H1 (cell line): Measurements from ENCODE around the gene MYOZ2. TPM values are rescaled to one million over a fixed set of nuclear protein-coding genes. Genes with fewer than 3 reads are reported as not detected.

Source experiments
- CTCF ChIA-PET: fragments of 300-600 bp; sonication (Branson Sonifier 250); formaldehyde crosslinking; loops from one replicate; lab custom pipeline; 2021; ENCODE audit not compliant: partially characterized antibody; lab: Charles Lee
- POLR2A ChIA-PET: fragments of 300-600 bp; sonication (Branson Sonifier 250); formaldehyde crosslinking; loops from one replicate; lab custom pipeline; 2021; ENCODE audit warnings: inconsistent platforms; ENCODE audit not compliant: partially characterized antibody; lab: Charles Lee
- DNase-seq, 2 experiments: peaks; one replicate each; pipeline versions ENCODE4 v3.0.0 to v3.0.0-alpha.2; 2010 to 2022; ENCODE audit warnings: low spot score in 2 of 2, low read depth in 1 of 2, mixed read lengths in 1 of 2
- FAIRE-seq: peaks from 2 replicates; lab custom pipeline; 2011; peaks lifted over from hg19 to GRCh38; lab: Jason Lieb, UNC
- H2AFZ ChIP-seq: 2 replicates; pipeline ENCODE4 v1.8.1; 2012; ENCODE audit warnings: low read length, inconsistent platforms
- H2AK5ac ChIP-seq: 2 replicates; pipeline ENCODE4 v1.6.1; 2013; ENCODE audit warnings: low read depth, low read length
- H2BK120ac ChIP-seq: replicated peaks from 2 replicates; pipeline ENCODE3; 2013; ENCODE audit warnings: low read depth, low read length, inconsistent platforms
- H2BK12ac ChIP-seq: 2 replicates; pipeline ENCODE4 v1.6.1; 2013; ENCODE audit warnings: low read depth, low read length
- H2BK15ac ChIP-seq: 2 replicates; pipeline ENCODE4 v1.6.1; 2013; ENCODE audit warnings: low read length
- H2BK20ac ChIP-seq: 2 replicates; pipeline ENCODE4 v1.6.1; 2013; ENCODE audit warnings: low read length
- H2BK5ac ChIP-seq: 2 replicates; pipeline ENCODE4 v1.6.1; 2013; ENCODE audit warnings: low read depth, low read length
- H3K14ac ChIP-seq: 2 replicates; pipeline ENCODE4 v1.6.1; 2013; ENCODE audit warnings: inconsistent platforms; ENCODE audit not compliant: insufficient read length
- H3K18ac ChIP-seq: 2 replicates; pipeline ENCODE4 v1.6.1; 2013; ENCODE audit warnings: low read length; ENCODE audit errors: extremely low read depth
- H3K23ac ChIP-seq: 2 replicates; pipeline ENCODE4 v1.6.1; 2013; ENCODE audit warnings: inconsistent platforms; ENCODE audit not compliant: insufficient read length
- H3K23me2 ChIP-seq: 2 replicates; pipeline ENCODE4 v1.6.1; 2013; ENCODE audit warnings: low read depth, low read length
- H3K27ac ChIP-seq: 2 replicates; pipeline ENCODE4 v1.6.1; 2011; ENCODE audit warnings: low read depth, low read length, inconsistent platforms
- H3K27me3 ChIP-seq, 4 experiments: replicated peaks in 1 of 4; 1 replicate in 1 of 4; 2 replicates in 3 of 4; pipeline versions ENCODE4 v1.6.1 to v1.8.1; 2011 to 2013; ENCODE audit warnings: low read length in 3 of 4, mild to moderate bottlenecking in 3 of 4, inconsistent platforms in 2 of 4, mixed read lengths in 2 of 4, moderate library complexity in 1 of 4; ENCODE audit not compliant: control insufficient read depth in 3 of 4, insufficient read depth in 3 of 4; ENCODE audit errors: extremely low read depth in 1 of 4
- H3K36me3 ChIP-seq, 4 experiments: 2 replicates each; pipeline versions ENCODE4 v1.6.1 to v1.8.1; 2011 to 2013; ENCODE audit warnings: mild to moderate bottlenecking in 4 of 4, low read length in 3 of 4, moderate library complexity in 2 of 4, control low read depth in 1 of 4, inconsistent platforms in 1 of 4; ENCODE audit not compliant: insufficient read depth in 4 of 4, control insufficient read depth in 2 of 4
- H3K4ac ChIP-seq: replicated peaks from 2 replicates; pipeline ENCODE3; 2013; ENCODE audit warnings: low read length, low read depth, mixed read lengths, inconsistent platforms; ENCODE audit not compliant: insufficient read length
- H3K4me1 ChIP-seq, 4 experiments: replicated peaks in 1 of 4; 1 replicate in 1 of 4; 2 replicates in 3 of 4; pipeline versions ENCODE4 v1.6.1 to v1.8.1; 2011 to 2013; ENCODE audit warnings: low read length in 3 of 4, inconsistent platforms in 2 of 4, mixed read lengths in 1 of 4; ENCODE audit not compliant: insufficient read depth in 4 of 4, control insufficient read depth in 3 of 4
- H3K4me2 ChIP-seq, 2 experiments: 2 replicates each; pipeline versions ENCODE4 v1.6.1 to v1.8.1; 2011 to 2013; ENCODE audit warnings: low read depth in 2 of 2, low read length in 2 of 2, control low read depth in 1 of 2, inconsistent platforms in 1 of 2, mild to moderate bottlenecking in 1 of 2; ENCODE audit not compliant: insufficient read depth in 1 of 2
- H3K4me3 ChIP-seq, 4 experiments: fragments of 200-600, 300-600 bp in 1 of 4; sonication (generic), shearing (Covaris generic), sonication (Bioruptor Twin) in 1 of 4; 2 replicates each; pipeline versions ENCODE4 v1.5.1 to v1.8.1; 2011 to 2016; ENCODE audit warnings: low read length in 4 of 4, low read depth in 3 of 4, control low read depth in 2 of 4, inconsistent platforms in 2 of 4, mild to moderate bottlenecking in 2 of 4, mixed read lengths in 1 of 4, moderate library complexity in 1 of 4; ENCODE audit not compliant: insufficient read depth in 2 of 4; ENCODE audit errors: extremely low read depth in 1 of 4
- H3K56ac ChIP-seq: replicated peaks from 2 replicates; pipeline ENCODE3; 2013; ENCODE audit warnings: low read depth, mild to moderate bottlenecking, mixed read lengths, low read length, inconsistent platforms; ENCODE audit not compliant: insufficient read length
- H3K79me1 ChIP-seq: 2 replicates; pipeline ENCODE4 v1.6.1; 2013; ENCODE audit warnings: low read depth, low read length, control low read depth
- H3K79me2 ChIP-seq, 2 experiments: 2 replicates each; pipeline versions ENCODE4 v1.6.1 to v1.8.1; 2012 to 2013; ENCODE audit warnings: low read length in 2 of 2, mild to moderate bottlenecking in 2 of 2, inconsistent platforms in 1 of 2; ENCODE audit not compliant: insufficient read depth in 2 of 2, control insufficient read depth in 1 of 2
- H3K9ac ChIP-seq, 4 experiments: replicated peaks in 1 of 4; 1 replicate in 1 of 4; 2 replicates in 3 of 4; pipeline versions ENCODE4 v1.6.1 to v1.8.1; 2011 to 2013; ENCODE audit warnings: low read depth in 3 of 4, low read length in 3 of 4, control low read depth in 2 of 4, mild to moderate bottlenecking in 2 of 4, moderate library complexity in 2 of 4, inconsistent platforms in 1 of 4; ENCODE audit errors: extremely low read depth in 1 of 4
- H3K9me3 ChIP-seq, 2 experiments: 2 replicates each; pipeline versions ENCODE4 v1.6.1 to v1.8.1; 2012 to 2013; ENCODE audit warnings: mild to moderate bottlenecking in 2 of 2, moderate library complexity in 2 of 2, control low read depth in 1 of 2, inconsistent platforms in 1 of 2, low read depth in 1 of 2, low read length in 1 of 2, mixed read lengths in 1 of 2; ENCODE audit not compliant: insufficient read depth in 2 of 2
- H4K20me1 ChIP-seq, 2 experiments: replicated peaks in 1 of 2; 2 replicates each; pipeline versions ENCODE3 to v1.8.1; 2011 to 2013; ENCODE audit warnings: inconsistent platforms in 2 of 2, low read length in 2 of 2, mild to moderate bottlenecking in 1 of 2; ENCODE audit not compliant: insufficient read depth in 2 of 2, control insufficient read depth in 1 of 2
- H4K5ac ChIP-seq: 2 replicates; pipeline ENCODE4 v1.6.1; 2013; ENCODE audit warnings: low read length, low read depth, mixed read lengths, inconsistent platforms; ENCODE audit not compliant: insufficient read length
- H4K8ac ChIP-seq: 2 replicates; pipeline ENCODE4 v1.8.0; 2013; ENCODE audit warnings: mild to moderate bottlenecking, moderate library complexity, low read length, inconsistent platforms; ENCODE audit not compliant: insufficient read depth; ENCODE audit errors: extremely low read depth
- H4K91ac ChIP-seq: replicated peaks from 2 replicates; pipeline ENCODE3; 2013; ENCODE audit warnings: low read length, mixed read lengths, inconsistent platforms; ENCODE audit not compliant: insufficient read length
- BRCA1 ChIP-seq: IDR thresholded peaks from 2 replicates; pipeline ENCODE4 v1.6.1; 2012; ENCODE audit warnings: low read depth, low read length, improper control_type of control experiment
- CHD1 ChIP-seq: IDR thresholded peaks from 2 replicates; pipeline ENCODE4 v1.6.1; 2012; ENCODE audit warnings: low read depth, low read length, improper control_type of control experiment
- CHD2 ChIP-seq: IDR thresholded peaks from 2 replicates; pipeline ENCODE4 v1.6.1; 2012; ENCODE audit warnings: low read length, improper control_type of control experiment
- GABPA ChIP-seq: IDR thresholded peaks from 2 replicates; pipeline ENCODE4 v1.6.1; 2011; ENCODE audit warnings: mild to moderate bottlenecking, low read length, moderate library complexity, borderline replicate concordance; ENCODE audit not compliant: insufficient read depth
- HDAC6 ChIP-seq: IDR thresholded peaks from one replicate; pipeline ENCODE4 v1.7.1; 2012; ENCODE audit warnings: low read depth, mild to moderate bottlenecking, inconsistent platforms, low read length, moderate library complexity
- NANOG ChIP-seq: IDR thresholded peaks from 2 replicates; pipeline ENCODE4 v1.6.1; 2011; ENCODE audit warnings: low read length, low read depth, mild to moderate bottlenecking, inconsistent platforms; ENCODE audit not compliant: insufficient read depth, poor library complexity, severe bottlenecking
- NRF1 ChIP-seq: IDR thresholded peaks from 2 replicates; pipeline ENCODE4 v1.6.1; 2011; ENCODE audit warnings: mild to moderate bottlenecking, low read depth, low read length, improper control_type of control experiment
- SIX5 ChIP-seq: IDR thresholded peaks from 2 replicates; pipeline ENCODE4 v1.6.1; 2011; ENCODE audit warnings: mild to moderate bottlenecking, low read depth, low read length
- SP1 ChIP-seq: IDR thresholded peaks from 2 replicates; pipeline ENCODE4 v1.6.1; 2011; ENCODE audit warnings: low read depth, low read length
- SRF ChIP-seq: IDR thresholded peaks from 2 replicates; pipeline ENCODE4 v1.6.1; 2011; ENCODE audit warnings: mild to moderate bottlenecking, low read depth, low read length, moderate library complexity
- TBP ChIP-seq: IDR thresholded peaks from 2 replicates; pipeline ENCODE4 v1.6.1; 2011; ENCODE audit warnings: low read depth, low read length, improper control_type of control experiment
- TCF12 ChIP-seq: IDR thresholded peaks from 2 replicates; pipeline ENCODE4 v1.6.1; 2011; ENCODE audit warnings: low read depth, mild to moderate bottlenecking, low read length
- YY1 ChIP-seq: IDR thresholded peaks from 2 replicates; pipeline ENCODE4 v1.6.1; 2011; ENCODE audit warnings: low read depth, mild to moderate bottlenecking, low read length
- polyA plus RNA-seq, 7 experiments: library from polyadenylated mRNA; depleted of rRNA in 3 of 7; stranded (reverse) in 5 of 7; unstranded in 2 of 7; fragments of >200 nt in 5 of 7; fragments of 200-250 nt in 2 of 7; gene quantifications; 1 replicate in 5 of 7; 2 replicates in 1 of 7; 4 replicates in 1 of 7; pipeline versions ENCODE4 v1.2.1 to v1.2.3, GENCODE V29; 2011 to 2013; ENCODE audit warnings: missing spikeins in 2 of 7, mixed read lengths in 2 of 7
- total RNA-seq: library from RNA; stranded (reverse); fragmentation: NEBNext Ultra II Directional; extraction: Animal tissue kit (Norgen Biotek cat#: 25700); gene quantifications from 2 replicates; pipeline ENCODE4 v1.2.1, GENCODE V29; 2021
- TF ChIP-seq, protein P1 (sequence below): IDR thresholded peaks from 2 replicates; pipeline ENCODE4 v1.6.1; 2012; ENCODE audit warnings: low read length, inconsistent platforms
- TF ChIP-seq, protein P2 (sequence below): IDR thresholded peaks from 2 replicates; pipeline ENCODE4 v1.6.1; 2012; ENCODE audit warnings: inconsistent platforms

MYOZ2 gene
- total and polyA plus RNA-seq, 2 of the 8 experiments (the other 6 are each of a cell fraction or from before 2014, with no cell fraction given) = not detected

DNA sequence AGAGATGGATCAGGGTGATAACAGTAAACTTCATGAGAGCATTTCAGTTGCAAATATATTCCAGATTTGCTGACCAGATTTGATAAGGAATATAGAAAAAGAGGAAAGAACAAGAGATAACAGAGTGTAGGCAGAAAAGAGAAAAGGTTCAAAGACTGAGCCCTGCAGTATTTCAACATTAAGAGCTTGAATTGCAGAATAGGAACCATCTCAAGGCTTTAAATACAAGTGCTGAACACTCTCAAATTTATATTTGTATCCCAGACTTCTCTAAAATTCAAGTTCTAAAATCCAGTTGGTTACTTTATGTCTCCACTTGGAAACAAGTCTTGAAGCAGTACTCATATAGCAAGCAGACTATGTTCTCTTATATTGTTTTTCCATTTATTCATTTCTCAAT lies 9.7 kb upstream of the MYOZ2 start:
- H3K27ac ChIP-seq = no peak overlapping the region
- no peak overlapping the region for H2BK5ac ChIP-seq
- no peak overlapping the region for H3K56ac ChIP-seq
- no peak overlapping the region for H2BK20ac ChIP-seq
- H3K79me2 ChIP-seq = no peaks in the 10 kb centered on the region
- H3K36me3 ChIP-seq = no peaks in the 10 kb centered on the region
- no peak overlapping the region for H3K4me3 ChIP-seq
- no peak for TF ChIP-seq CHD1
- TF ChIP-seq TCF12 = no peak
- no peak for TF ChIP-seq YY1
- no peak for TF ChIP-seq SRF
- TF ChIP-seq HDAC6 = no peak
- no peak for TF ChIP-seq NANOG
- TF ChIP-seq, protein P1, sequence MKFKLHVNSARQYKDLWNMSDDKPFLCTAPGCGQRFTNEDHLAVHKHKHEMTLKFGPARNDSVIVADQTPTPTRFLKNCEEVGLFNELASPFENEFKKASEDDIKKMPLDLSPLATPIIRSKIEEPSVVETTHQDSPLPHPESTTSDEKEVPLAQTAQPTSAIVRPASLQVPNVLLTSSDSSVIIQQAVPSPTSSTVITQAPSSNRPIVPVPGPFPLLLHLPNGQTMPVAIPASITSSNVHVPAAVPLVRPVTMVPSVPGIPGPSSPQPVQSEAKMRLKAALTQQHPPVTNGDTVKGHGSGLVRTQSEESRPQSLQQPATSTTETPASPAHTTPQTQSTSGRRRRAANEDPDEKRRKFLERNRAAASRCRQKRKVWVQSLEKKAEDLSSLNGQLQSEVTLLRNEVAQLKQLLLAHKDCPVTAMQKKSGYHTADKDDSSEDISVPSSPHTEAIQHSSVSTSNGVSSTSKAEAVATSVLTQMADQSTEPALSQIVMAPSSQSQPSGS = no peak
- no peak for TF ChIP-seq CHD2
- no peak for TF ChIP-seq BRCA1
- no peak for TF ChIP-seq GABPA
- no peak for TF ChIP-seq SP1
- no peak for TF ChIP-seq TBP
- TF ChIP-seq NRF1 = no peak
- no peak for TF ChIP-seq SIX5
- TF ChIP-seq, protein P2, sequence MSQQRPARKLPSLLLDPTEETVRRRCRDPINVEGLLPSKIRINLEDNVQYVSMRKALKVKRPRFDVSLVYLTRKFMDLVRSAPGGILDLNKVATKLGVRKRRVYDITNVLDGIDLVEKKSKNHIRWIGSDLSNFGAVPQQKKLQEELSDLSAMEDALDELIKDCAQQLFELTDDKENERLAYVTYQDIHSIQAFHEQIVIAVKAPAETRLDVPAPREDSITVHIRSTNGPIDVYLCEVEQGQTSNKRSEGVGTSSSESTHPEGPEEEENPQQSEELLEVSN = no peak
- TF ChIP-seq, all 59 proteins: peak for 0
- H4K8ac ChIP-seq = no peak overlapping the region
- H3K14ac ChIP-seq = no peak overlapping the region
- no peak overlapping the region for H3K18ac ChIP-seq
- no peak overlapping the region for H3K4me2 ChIP-seq
- no peak overlapping the region for H2BK120ac ChIP-seq
- H2BK12ac ChIP-seq = no peak overlapping the region
- no peak overlapping the region for H2BK15ac ChIP-seq
- no peak overlapping the region for H2AFZ ChIP-seq
- H4K5ac ChIP-seq = no peak overlapping the region
- no peak overlapping the region for H4K91ac ChIP-seq
- FAIRE-seq (no peak), DNase-seq (no peak)
- no peaks in the 10 kb centered on the region for H3K79me1 ChIP-seq
- no peak overlapping the region for H3K9ac ChIP-seq
- no peak overlapping the region for H3K23ac ChIP-seq
- ChIA-PET POLR2A (no interaction called here), CTCF (no interaction called here)
- H3K4me1 ChIP-seq = no peaks in the 10 kb centered on the region; a peak in 1 of 7 replicates
- no peaks in the 10 kb centered on the region for H3K23me2 ChIP-seq
- no peaks in the 10 kb centered on the region; a peak in 1 of 4 replicates for H3K9me3 ChIP-seq
- no peak overlapping the region for H2AK5ac ChIP-seq
- H3K4ac ChIP-seq = no peak overlapping the region
- H4K20me1 ChIP-seq = no peaks in the 10 kb centered on the region
- H3K27me3 ChIP-seq = no peaks in the 10 kb centered on the region
